ENCODE data around the gene ANKRD63. TPM values are rescaled to one million over a fixed set of nuclear protein-coding genes. Genes with fewer than 3 reads are reported as not detected.

Gene ANKRD63
- total and polyA plus RNA-seq, 2 of the 8 experiments (the other 6 are each of a cell fraction or from before 2014, with no cell fraction given): 0.18 to 0.26 TPM

DNA sequence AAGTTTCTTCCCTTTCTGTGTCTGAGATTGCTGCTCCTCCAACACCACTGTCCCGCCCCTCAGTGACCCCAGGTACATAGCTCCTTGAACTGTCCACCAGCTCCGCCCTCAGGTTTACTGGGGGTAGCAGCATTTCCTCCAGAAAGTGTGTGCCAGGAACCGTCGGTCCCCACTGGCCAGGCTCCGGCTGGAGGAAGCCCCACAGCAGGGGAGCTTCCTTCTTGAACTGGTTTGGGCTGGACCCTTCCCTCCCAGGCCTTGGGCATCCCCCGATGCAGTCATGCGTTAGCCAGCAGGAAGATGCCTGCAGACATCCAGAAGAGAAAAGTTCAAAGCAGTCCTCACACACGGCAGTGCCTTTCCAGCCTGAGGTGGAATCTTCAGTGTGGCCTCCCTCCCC lies 24.3 kb downstream of the ANKRD63 start:
- Histone ChIP-seq H4K5ac (ENCODE audit: insufficient read length, low read depth, low read length) (no peak overlapping the region), H2BK15ac (ENCODE audit: low read length) (peak overlapping the region; percentile 88; the same call in 1 of the 2 replicates), H3K4ac (replicated peaks; ENCODE audit: insufficient read length, low read depth, low read length) (no peak overlapping the region), H2AFZ (ENCODE audit: low read length) (no peak overlapping the region), H3K4me2 (ENCODE audit: insufficient read depth in 1 of 2, low read depth in 2 of 2, low read length in 2 of 2) (no peak overlapping the region), H3K18ac (ENCODE audit: extremely low read depth, low read length) (peak overlapping the region; percentile 68; the same call in 1 of the 2 replicates), H3K9ac (replicated peaks in 1 of 4; ENCODE audit: extremely low read depth in 1 of 4, low read depth in 3 of 4, low read length in 3 of 4) (no peak overlapping the region; a peak in 1 of 7 replicates), H3K14ac (ENCODE audit: insufficient read length) (no peak overlapping the region), H3K79me2 (ENCODE audit: control insufficient read depth in 1 of 2, insufficient read depth in 2 of 2, low read length in 2 of 2) (no peaks in the 10 kb centered on the region), H3K56ac (replicated peaks; ENCODE audit: insufficient read length, low read depth, low read length) (no peak overlapping the region), H4K8ac (ENCODE audit: extremely low read depth, insufficient read depth, low read length) (no peak overlapping the region), H3K79me1 (ENCODE audit: low read depth, low read length) (no peaks in the 10 kb centered on the region; the same call in 1 of the 2 replicates), H4K20me1 (replicated peaks in 1 of 2; ENCODE audit: control insufficient read depth in 1 of 2, insufficient read depth in 2 of 2, low read length in 2 of 2) (no peaks in the 10 kb centered on the region), H2BK20ac (ENCODE audit: low read length) (peak overlapping the region; percentile 32; the same call in 1 of the 2 replicates), H2BK120ac (replicated peaks; ENCODE audit: low read depth, low read length) (no peak overlapping the region), H3K27me3 (replicated peaks in 1 of 4; ENCODE audit: control insufficient read depth in 3 of 4, extremely low read depth in 1 of 4, insufficient read depth in 3 of 4, low read length in 3 of 4) (peaks cover under 1 to 12% (median 10%) of the 10 kb centered on the region in 4 experiments), H3K23me2 (ENCODE audit: low read depth, low read length) (no peaks in the 10 kb centered on the region), H4K91ac (replicated peaks; ENCODE audit: insufficient read length, low read length) (no peak overlapping the region), H2AK5ac (ENCODE audit: low read depth, low read length) (peak overlapping the region; percentile 93; the same call in 1 of the 2 replicates), H3K9me3 (ENCODE audit: insufficient read depth in 2 of 2, low read depth in 1 of 2, low read length in 1 of 2) (no peaks in the 10 kb centered on the region), H2BK12ac (ENCODE audit: low read depth, low read length) (peak overlapping the region; percentile 68; the same call in 1 of the 2 replicates), H2BK5ac (ENCODE audit: low read depth, low read length) (peak overlapping the region; percentile 81; the same call in 1 of the 2 replicates), H3K36me3 (ENCODE audit: control insufficient read depth in 2 of 4, insufficient read depth in 4 of 4, low read length in 3 of 4) (no peaks in the 10 kb centered on the region), H3K4me1 (replicated peaks in 1 of 4; ENCODE audit: control insufficient read depth in 3 of 4, insufficient read depth in 4 of 4, low read length in 3 of 4) (peaks cover 0 to 15% (median 6%) of the 10 kb centered on the region in 4 experiments; a peak in 6 of 7 replicates), H3K4me3 (ENCODE audit: extremely low read depth in 1 of 4, insufficient read depth in 2 of 4, low read depth in 3 of 4, low read length in 4 of 4) (no peak overlapping the region), H3K27ac (ENCODE audit: low read depth, low read length) (no peak overlapping the region), H3K23ac (ENCODE audit: insufficient read length) (no peak overlapping the region)
- no peak for FAIRE-seq
- POLR2A ChIA-PET (ENCODE audit: partially characterized antibody): interaction anchor here (0.8 to 1.7 kb wide), 7 partner anchors 13 to 123 kb away, joined by 3 to 6 read pairs (median 3); partner anchors contain the start of gene PAK6
- CTCF ChIA-PET (ENCODE audit: partially characterized antibody): interaction anchor here (0.8 to 46.3 kb wide), 15 partner anchors 9 to 213 kb away, joined by 3 to 1340 read pairs (median 6); partner anchors contain the start of genes CCDC9B and PAK6
- WGBS, 2 experiments (ENCODE audit: extremely low coverage in 1 of 2, insufficient coverage in 1 of 2, insufficient read length in 1 of 2, insufficient replicate concordance in 2 of 2, low coverage in 1 of 2, low lambda C conversion rate in 2 of 2, missing lambda C conversion rate in 1 of 2): 73% methylated on average over 8 of the region's 8 CpGs; no CpG with 5 or more reads in 1 of the 2 experiments
- no peak for DNase-seq (ENCODE audit: low read depth in 1 of 2, low spot score in 2 of 2)
- TF ChIP-seq SRF (IDR thresholded peaks at IDR 0.05; ENCODE audit: low read depth, low read length) (no peak), TAF7 (optimal IDR thresholded peaks at IDR 0.05; ENCODE audit: borderline replicate concordance, low read depth, low read length) (no peak), POLR2A (IDR thresholded peaks at IDR 0.05; ENCODE audit: control extremely low read depth in 1 of 2, low read depth in 2 of 2, low read length in 2 of 2) (no peak), CBX8 (IDR thresholded peaks at IDR 0.05; ENCODE audit: borderline replicate concordance, low read depth, low read length) (no peak), CHD1 (IDR thresholded peaks at IDR 0.05; ENCODE audit: low read depth, low read length) (no peak), RAD21 (IDR thresholded peaks at IDR 0.05 in 1 of 2, conservative IDR thresholded peaks at IDR 0.05 in 1 of 2; ENCODE audit: low read depth in 2 of 2, low read length in 2 of 2) (peak; percentile 30 to 54; a peak in 3 of 4 replicates), EP300 (IDR thresholded peaks at IDR 0.05; ENCODE audit: borderline replicate concordance in 1 of 2, low read depth in 2 of 2, low read length in 2 of 2) (no peak), KDM1A (IDR thresholded peaks at IDR 0.05; ENCODE audit: borderline replicate concordance, low read length) (no peak), FOSL1 (IDR thresholded peaks at IDR 0.05; ENCODE audit: insufficient read depth, low read depth, low read length) (no peak), EZH2 (IDR thresholded peaks at IDR 0.05; ENCODE audit: low read depth, low read length, severe bottlenecking) (no peak), TCF12 (IDR thresholded peaks at IDR 0.05; ENCODE audit: low read depth, low read length) (no peak)
- TF ChIP-seq, protein P1, sequence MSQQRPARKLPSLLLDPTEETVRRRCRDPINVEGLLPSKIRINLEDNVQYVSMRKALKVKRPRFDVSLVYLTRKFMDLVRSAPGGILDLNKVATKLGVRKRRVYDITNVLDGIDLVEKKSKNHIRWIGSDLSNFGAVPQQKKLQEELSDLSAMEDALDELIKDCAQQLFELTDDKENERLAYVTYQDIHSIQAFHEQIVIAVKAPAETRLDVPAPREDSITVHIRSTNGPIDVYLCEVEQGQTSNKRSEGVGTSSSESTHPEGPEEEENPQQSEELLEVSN (IDR thresholded peaks at IDR 0.05): peak; percentile 61

All from H1 (cell line).